ENCODE measurements around the gene TASP1.
"Not testable (repeated sequence)": the region's sequence is repeated elsewhere in the genome, so short reads cannot be mapped to it uniquely, and the experiment has no call there.

Gene TASP1

DNA sequence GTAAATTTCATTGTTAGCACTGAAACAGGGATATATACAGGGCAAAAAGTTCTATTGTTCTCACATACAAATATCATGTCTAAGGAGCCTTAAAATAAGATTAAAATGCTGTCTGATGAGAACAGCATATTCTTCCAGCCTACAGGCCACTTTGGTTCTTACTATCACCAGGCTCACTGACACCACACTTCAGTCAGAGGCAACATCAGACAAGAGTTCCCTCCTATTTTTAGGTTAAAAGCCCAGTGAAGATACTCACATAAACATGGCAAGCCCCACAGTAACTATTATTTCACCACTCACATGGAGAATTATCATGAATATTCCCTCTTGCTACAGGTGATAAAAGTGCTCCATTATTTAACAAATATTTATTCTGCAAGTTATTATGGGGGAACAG, 241.9 kb downstream of the TASP1 start:
- H3K4me3 Mint-ChIP-seq: no peak overlapping the region
- H3K9me3 Mint-ChIP-seq: no peaks in the 10 kb centered on the region
- no peaks in the 10 kb centered on the region for H3K36me3 Mint-ChIP-seq (ENCODE audit: low read depth)
- intact Hi-C loops (cut with micrococcal nuclease): no loop called here
- H3K27me3 Mint-ChIP-seq: no peaks in the 10 kb centered on the region
- H3K4me1 Mint-ChIP-seq (ENCODE audit: low read depth): no peaks in the 10 kb centered on the region
- H3K27ac Mint-ChIP-seq: no peak overlapping the region

DNA sequence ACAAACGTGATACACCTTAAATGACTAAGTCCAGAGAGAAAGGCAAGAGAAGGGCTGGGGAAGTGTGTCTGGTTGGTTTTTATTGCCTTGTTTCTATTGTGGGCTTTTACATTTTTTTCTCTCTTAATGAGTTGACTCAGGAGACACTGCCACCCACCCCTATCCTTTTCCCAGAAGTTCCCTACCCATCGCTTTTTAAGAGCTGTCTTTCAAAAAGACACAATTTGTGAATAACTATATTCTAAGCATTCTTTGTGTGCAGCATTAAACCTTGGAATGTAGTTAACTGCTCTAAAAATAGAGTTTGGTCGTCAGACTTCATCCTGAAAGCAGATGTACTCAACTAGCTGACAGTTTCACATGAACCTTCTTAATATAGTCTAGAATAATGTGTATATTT, 242.7 kb downstream of the TASP1 start:
- intact Hi-C loops (cut with micrococcal nuclease): no loop called here
- Mint-ChIP-seq H3K4me3 (no peak overlapping the region), H3K4me1 (ENCODE audit: low read depth) (no peaks in the 10 kb centered on the region), H3K27me3 (no peaks in the 10 kb centered on the region), H3K36me3 (ENCODE audit: low read depth) (no peaks in the 10 kb centered on the region), H3K9me3 (no peaks in the 10 kb centered on the region), H3K27ac (no peak overlapping the region)

DNA sequence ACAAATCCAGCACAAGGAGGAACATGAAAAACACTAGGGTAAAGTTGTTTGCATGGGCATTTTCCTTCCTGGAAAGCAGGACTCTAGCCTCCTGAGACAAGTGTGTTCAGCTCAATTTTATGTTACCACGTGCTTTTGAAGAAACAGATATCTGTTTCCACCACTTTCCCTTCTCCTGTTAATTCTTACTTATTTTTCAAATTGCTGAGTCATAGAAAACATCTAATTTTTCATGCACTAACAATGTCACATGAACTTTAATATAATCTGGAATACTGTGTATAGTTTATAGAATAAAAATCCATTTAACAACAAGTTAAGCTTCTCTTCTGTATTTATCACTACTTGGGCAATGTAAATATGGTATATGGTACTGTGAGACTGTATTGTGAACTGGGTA, 243.5 kb downstream of the TASP1 start:
- H3K4me1 Mint-ChIP-seq (ENCODE audit: low read depth): no peaks in the 10 kb centered on the region
- no peak overlapping the region for H3K4me3 Mint-ChIP-seq
- no peak overlapping the region for H3K27ac Mint-ChIP-seq
- H3K27me3 Mint-ChIP-seq: no peaks in the 10 kb centered on the region
- no peaks in the 10 kb centered on the region for H3K36me3 Mint-ChIP-seq (ENCODE audit: low read depth)
- no peaks in the 10 kb centered on the region for H3K9me3 Mint-ChIP-seq
- intact Hi-C loops (cut with micrococcal nuclease): no loop called here

DNA sequence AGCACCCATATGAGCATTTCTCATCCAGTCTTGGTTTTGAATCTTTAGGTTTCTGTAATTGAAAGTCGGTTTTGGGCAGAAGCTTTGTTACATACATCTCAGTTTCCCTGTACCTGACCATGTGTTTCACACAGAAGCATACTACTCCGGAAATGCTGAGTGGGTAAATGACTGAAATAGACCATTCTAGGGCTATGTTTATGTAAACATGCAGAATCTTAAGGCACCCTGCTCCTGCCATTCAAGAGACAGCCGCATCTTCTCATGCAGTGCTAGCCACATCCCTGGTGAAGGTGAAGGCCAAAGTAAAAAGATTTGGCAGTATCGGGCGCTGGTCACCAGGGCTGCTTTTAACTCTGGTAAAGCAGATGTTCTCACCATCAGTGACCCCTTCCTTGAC, 246.3 kb downstream of the TASP1 start:
- no peaks in the 10 kb centered on the region for H3K9me3 Mint-ChIP-seq
- no peaks in the 10 kb centered on the region for H3K27me3 Mint-ChIP-seq
- no peak overlapping the region for H3K27ac Mint-ChIP-seq
- H3K4me3 Mint-ChIP-seq: no peak overlapping the region
- intact Hi-C loops (cut with micrococcal nuclease): no loop called here
- no peaks in the 10 kb centered on the region for H3K4me1 Mint-ChIP-seq (ENCODE audit: low read depth)
- peaks cover 10% of the 10 kb centered on the region for H3K36me3 Mint-ChIP-seq (ENCODE audit: low read depth)

DNA sequence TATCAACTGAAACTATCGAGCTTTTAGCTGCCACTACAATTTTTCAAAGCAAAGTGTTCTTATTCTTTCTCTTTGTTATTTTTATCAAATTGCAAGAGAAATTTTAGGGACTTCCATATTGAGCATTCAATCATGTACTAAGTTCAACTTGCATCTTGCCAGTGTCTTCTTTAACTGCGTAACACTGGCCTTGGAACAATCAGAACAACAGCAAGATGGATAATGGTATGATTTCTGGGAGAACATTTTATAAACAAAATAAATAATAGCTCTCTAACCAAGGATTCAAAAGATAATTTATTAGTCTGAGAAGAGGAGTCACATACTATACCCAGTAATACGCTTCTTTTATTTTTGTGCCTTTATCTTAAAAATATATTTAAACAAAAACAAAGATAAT, 249.6 kb downstream of the TASP1 start:
- H3K9me3 Mint-ChIP-seq: peaks cover 7% of the 10 kb centered on the region
- intact Hi-C loops (cut with micrococcal nuclease): no loop called here
- H3K27ac Mint-ChIP-seq: no peak overlapping the region
- H3K27me3 Mint-ChIP-seq: no peaks in the 10 kb centered on the region
- no peak overlapping the region for H3K4me3 Mint-ChIP-seq
- H3K4me1 Mint-ChIP-seq (ENCODE audit: low read depth): no peaks in the 10 kb centered on the region
- peaks cover 19% of the 10 kb centered on the region for H3K36me3 Mint-ChIP-seq (ENCODE audit: low read depth)

DNA sequence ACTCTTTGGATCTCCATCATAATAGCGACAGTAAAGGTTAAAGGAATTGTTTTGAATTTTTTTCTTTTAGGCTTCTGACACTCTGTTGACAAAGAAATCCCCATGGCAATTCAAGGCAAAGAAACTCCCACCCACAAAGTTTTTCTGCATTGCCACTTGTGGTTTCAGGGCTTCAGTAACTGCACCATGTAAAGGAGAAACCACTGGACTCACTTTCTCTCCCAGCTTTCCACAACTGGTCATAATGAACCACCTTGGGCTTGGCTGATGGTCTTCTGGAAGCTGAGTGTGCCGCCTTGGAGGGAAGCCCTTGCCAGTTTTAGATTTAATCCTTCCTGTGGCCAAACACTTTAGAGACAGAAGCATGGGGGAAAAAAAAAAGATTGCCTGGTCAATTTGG, 254.6 kb downstream of the TASP1 start:
- Mint-ChIP-seq H3K4me1 (ENCODE audit: low read depth) (no peaks in the 10 kb centered on the region), H3K27me3 (no peaks in the 10 kb centered on the region), H3K4me3 (no peak overlapping the region), H3K36me3 (ENCODE audit: low read depth) (peaks cover 19% of the 10 kb centered on the region), H3K9me3 (peaks cover 43% of the 10 kb centered on the region), H3K27ac (no peak overlapping the region)
- intact Hi-C loops (cut with micrococcal nuclease): no loop called here

DNA sequence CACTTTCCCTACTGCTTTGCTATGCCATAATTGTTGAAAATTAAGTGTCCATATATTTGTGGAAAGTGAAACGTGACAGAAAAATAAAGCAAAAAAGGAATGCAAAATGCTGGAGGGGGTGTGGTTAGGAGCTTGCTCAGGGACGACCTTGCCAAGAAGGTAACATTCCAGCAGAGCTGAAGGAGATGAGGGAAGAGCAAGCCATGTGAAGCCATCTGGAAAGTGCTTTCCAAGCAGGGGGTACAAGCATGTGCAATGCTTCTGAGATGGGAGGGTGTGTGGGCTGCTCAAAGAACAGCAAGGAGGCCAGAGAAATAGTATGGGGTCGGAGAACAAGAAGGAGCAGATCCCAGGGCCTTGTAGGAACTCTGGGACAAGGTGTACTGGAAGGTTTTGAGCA, 255.9 kb downstream of the TASP1 start:
- H3K27ac Mint-ChIP-seq: no peak overlapping the region
- peaks cover 56% of the 10 kb centered on the region for H3K9me3 Mint-ChIP-seq
- H3K4me3 Mint-ChIP-seq: no peak overlapping the region
- intact Hi-C loops (cut with micrococcal nuclease): no loop called here
- H3K4me1 Mint-ChIP-seq (ENCODE audit: low read depth): no peaks in the 10 kb centered on the region
- H3K36me3 Mint-ChIP-seq (ENCODE audit: low read depth): peaks cover 12% of the 10 kb centered on the region
- H3K27me3 Mint-ChIP-seq: no peaks in the 10 kb centered on the region

DNA sequence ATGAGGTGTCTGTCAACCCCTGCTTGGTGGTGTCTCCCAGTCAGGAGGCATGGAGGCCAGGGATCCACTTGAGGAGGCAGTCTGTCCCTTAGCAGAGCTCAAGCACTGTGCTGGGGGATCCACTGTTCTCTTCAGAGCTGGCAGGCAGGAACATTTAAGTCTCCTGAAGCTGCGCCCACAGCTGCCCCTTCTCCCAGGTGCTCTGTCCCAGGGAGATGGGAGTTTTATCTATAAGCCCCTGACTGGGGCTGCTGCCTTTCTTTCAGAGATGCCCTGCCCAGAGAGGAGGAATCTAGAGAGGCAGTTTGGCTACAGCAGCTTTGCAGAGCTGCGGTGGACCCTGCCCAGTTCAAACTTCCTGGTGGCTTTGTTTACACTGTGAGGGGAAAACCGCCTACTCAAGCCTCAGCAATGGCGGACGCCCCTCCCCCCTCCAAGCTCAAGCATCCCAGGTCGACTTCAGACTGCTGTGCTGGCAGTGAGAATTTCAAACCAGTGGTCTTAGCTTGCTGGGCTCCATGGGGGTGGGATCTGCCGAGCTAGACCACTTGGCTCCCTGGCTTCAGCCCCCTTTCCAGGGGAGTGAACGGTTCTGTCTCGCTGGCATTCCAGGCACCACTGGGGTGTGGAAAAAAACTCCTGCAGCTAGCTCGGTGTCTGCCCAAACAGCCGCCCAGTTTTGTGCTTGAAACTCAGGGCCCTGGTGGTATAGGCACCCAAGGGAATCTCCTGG, 258.1 kb downstream of the TASP1 start:
- H3K27ac Mint-ChIP-seq: not testable (repeated sequence)

DNA sequence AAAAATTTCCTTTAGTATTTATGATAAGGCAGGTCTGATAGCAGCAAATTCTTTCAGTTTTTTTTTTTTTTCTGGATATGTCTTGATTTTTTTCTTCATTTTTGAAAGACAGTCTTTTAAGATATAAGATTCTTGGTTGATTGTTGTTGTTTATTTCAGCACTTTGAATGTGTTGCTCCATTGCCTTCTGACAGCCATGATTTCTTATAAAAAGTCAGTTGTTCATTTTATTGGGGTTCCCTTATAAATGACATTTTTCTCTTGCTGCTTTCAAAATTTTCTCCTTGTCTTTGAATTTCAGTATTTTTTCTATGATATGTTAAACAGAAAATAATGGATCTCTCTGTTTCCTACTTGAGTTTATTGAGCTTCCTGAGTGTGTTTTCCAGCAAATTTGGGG, 265.3 kb downstream of the TASP1 start:
- peaks cover 48% of the 10 kb centered on the region for H3K9me3 Mint-ChIP-seq

More for the DNA sequence above, 258.1 kb downstream of the TASP1 start:
- H3K4me1 Mint-ChIP-seq (ENCODE audit: low read depth); H3K27me3 Mint-ChIP-seq; H3K4me3 Mint-ChIP-seq; H3K36me3 Mint-ChIP-seq (ENCODE audit: low read depth); intact Hi-C loops (cut with micrococcal nuclease): not testable (repeated sequence)
- H3K9me3 Mint-ChIP-seq: peaks cover 76% of the 10 kb centered on the region

DNA sequence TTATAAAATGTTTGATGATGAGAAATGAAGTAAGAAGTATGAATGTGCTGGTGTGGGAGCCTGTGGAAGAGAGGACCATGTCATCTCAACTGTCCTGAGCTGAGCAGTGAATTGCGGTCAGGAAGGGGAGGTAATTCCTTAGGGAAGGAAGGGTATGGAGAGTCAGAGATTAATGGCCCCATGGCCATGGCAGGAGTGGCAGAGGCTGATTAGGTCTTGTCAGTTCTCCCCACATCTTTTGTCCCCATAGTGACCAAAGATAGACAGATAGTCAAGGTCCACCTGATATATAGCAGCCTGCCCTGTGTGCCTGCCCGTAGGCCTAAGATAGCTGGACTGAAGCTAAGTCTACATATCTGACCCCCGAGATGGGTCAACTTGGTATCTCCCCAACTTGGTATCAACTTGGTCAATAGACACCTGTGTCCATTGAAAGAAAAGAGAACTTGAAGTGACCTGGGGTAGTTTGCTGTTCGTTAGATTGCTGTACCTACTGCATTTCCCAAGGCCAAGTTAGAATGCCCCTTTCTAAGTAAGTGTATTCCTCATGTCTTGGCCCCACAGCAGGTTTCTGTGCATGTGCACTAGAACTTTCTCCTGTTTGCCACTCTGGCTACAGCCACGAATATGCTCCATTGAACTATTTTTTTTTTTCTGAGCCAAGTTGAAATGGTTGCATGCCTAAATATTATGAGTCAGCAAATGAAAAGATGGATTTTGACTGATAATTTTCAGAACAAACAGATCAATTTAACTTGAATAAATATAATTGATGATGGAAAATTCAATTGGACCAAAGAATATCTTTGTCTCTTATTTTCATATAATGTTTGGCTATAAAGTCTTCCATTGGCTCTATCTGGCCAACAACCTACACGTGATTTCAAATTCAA, 274.2 kb downstream of the TASP1 start:
- Mint-ChIP-seq H3K36me3 (ENCODE audit: low read depth) (no peaks in the 10 kb centered on the region), H3K9me3 (peaks cover 36% of the 10 kb centered on the region), H3K27me3 (no peaks in the 10 kb centered on the region), H3K27ac (no peak overlapping the region), H3K4me1 (ENCODE audit: low read depth) (no peaks in the 10 kb centered on the region), H3K4me3 (no peak overlapping the region)
- intact Hi-C loops (cut with micrococcal nuclease): no loop called here

More for the DNA sequence above, 265.3 kb downstream of the TASP1 start:
- no peak overlapping the region for H3K27ac Mint-ChIP-seq
- intact Hi-C loops (cut with micrococcal nuclease): no loop called here
- H3K4me3 Mint-ChIP-seq: no peak overlapping the region
- H3K36me3 Mint-ChIP-seq (ENCODE audit: low read depth): no peaks in the 10 kb centered on the region
- H3K27me3 Mint-ChIP-seq: no peaks in the 10 kb centered on the region
- no peaks in the 10 kb centered on the region for H3K4me1 Mint-ChIP-seq (ENCODE audit: low read depth)

DNA sequence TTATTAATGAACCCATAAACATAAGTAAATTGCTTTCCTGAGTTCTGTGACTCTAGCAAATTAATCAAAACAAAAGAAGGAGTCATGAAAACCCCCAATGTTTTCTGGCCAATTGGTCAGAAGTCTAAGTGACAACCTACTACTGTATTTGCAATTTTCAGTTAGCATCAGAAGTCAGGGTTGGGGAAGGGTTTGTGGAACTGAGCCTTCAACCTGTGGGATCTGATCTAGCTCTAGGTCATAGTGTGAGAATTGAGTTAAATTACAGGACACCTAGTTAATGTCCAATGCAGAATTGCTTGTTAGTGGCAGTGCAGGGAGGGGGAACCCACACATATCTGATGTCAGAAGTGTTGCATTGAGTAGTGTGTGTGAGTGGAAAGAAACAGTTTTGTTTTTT, 275.3 kb downstream of the TASP1 start:
- Mint-ChIP-seq H3K4me3 (no peak overlapping the region), H3K27me3 (no peaks in the 10 kb centered on the region), H3K9me3 (peaks cover 46% of the 10 kb centered on the region), H3K4me1 (ENCODE audit: low read depth) (no peaks in the 10 kb centered on the region), H3K27ac (no peak overlapping the region), H3K36me3 (ENCODE audit: low read depth) (no peaks in the 10 kb centered on the region)
- intact Hi-C loops (cut with micrococcal nuclease): no loop called here

DNA sequence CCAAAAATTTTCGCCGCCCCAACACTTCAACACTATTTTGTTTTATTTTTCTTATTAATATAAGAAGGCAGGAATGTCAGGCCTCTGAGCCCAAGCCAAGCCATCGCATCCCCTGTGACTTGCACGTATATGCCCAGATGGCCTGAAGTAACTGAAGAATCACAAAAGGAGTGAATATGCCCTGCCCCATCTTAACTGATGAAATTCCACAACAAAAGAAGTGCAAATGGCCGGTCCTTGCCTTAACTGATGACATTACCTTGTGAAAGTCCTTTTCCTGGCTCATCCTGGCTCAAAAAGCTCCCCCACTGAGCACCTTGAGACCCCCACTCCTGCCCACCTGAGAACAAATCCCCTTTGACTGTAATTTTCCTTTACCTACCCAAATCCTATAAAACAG, 276.6 kb downstream of the TASP1 start:
- H3K4me1 Mint-ChIP-seq (ENCODE audit: low read depth); H3K36me3 Mint-ChIP-seq (ENCODE audit: low read depth); intact Hi-C loops (cut with micrococcal nuclease); H3K4me3 Mint-ChIP-seq; H3K27ac Mint-ChIP-seq; H3K27me3 Mint-ChIP-seq: not testable (repeated sequence)
- H3K9me3 Mint-ChIP-seq: peaks cover 53% of the 10 kb centered on the region

DNA sequence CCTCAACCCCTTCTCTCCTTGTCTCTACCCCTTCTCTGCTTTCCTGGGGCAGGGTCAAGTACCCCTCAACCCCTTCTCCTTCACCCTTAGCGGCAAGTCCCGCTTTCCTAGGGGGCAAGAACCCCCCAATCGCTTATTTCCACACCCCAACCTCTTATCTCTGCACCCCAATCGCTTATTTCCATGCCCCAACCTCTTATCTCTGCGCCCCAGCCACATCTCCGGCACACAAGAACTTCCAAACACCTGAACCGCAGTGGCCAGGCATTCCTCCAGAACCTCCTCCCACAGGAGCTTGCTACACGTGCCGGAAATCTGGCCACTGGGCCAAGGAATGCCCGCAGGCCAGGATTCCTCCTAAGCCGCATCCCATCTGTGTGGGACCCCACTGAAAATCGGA, 279.8 kb downstream of the TASP1 start:
- H3K36me3 Mint-ChIP-seq (ENCODE audit: low read depth); H3K4me3 Mint-ChIP-seq; H3K4me1 Mint-ChIP-seq (ENCODE audit: low read depth); intact Hi-C loops (cut with micrococcal nuclease); H3K27me3 Mint-ChIP-seq; H3K27ac Mint-ChIP-seq: not testable (repeated sequence)
- peaks cover 39% of the 10 kb centered on the region for H3K9me3 Mint-ChIP-seq

DNA sequence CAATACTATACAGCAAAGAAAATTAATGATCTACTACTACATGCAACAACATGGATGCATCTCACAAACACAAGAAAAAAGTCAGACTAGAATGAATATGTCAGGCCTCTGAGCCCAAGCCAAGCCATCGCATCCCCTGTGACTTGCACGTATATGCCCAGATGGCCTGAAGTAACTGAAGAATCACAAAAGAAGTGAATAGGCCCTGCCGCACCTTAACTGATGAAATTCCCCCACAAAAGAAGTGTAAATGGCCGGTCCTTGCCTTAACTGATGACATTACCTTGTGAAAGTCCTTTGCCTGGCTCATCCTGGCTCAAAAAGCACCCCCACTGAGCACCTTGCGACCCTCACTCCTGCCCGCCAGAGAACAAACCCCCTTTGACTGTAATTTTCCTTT, 280.9 kb downstream of the TASP1 start:
- peaks cover 39% of the 10 kb centered on the region for H3K9me3 Mint-ChIP-seq
- intact Hi-C loops (cut with micrococcal nuclease); H3K4me1 Mint-ChIP-seq (ENCODE audit: low read depth); H3K27ac Mint-ChIP-seq; H3K36me3 Mint-ChIP-seq (ENCODE audit: low read depth); H3K4me3 Mint-ChIP-seq; H3K27me3 Mint-ChIP-seq: not testable (repeated sequence)

Data from dendritic cell treated with granulocyte-macrophage colony-stimulating factor and Interleukin-4, amounts not matched to agents 40 ng/mL and 50 ng/mL, for 4 days (primary cell).